Stimulated activated CD4-positive, alpha-beta T cell treated with anti-CD3 and anti-CD28 coated beads, TNF-alpha, amount 100 ng/mL, for 24 hours (primary cell): ENCODE data around the gene MMADHC.
"Not testable (repeated sequence)": the region's sequence is repeated elsewhere in the genome, so short reads cannot be mapped to it uniquely, and the experiment has no call there.

Experiments
- DNase-seq, 3 experiments: peaks; one replicate each; pipeline ENCODE4 v3.0.0-alpha.2; 2020; ENCODE audit warnings: low read depth in 3 of 3

MMADHC gene

DNA sequence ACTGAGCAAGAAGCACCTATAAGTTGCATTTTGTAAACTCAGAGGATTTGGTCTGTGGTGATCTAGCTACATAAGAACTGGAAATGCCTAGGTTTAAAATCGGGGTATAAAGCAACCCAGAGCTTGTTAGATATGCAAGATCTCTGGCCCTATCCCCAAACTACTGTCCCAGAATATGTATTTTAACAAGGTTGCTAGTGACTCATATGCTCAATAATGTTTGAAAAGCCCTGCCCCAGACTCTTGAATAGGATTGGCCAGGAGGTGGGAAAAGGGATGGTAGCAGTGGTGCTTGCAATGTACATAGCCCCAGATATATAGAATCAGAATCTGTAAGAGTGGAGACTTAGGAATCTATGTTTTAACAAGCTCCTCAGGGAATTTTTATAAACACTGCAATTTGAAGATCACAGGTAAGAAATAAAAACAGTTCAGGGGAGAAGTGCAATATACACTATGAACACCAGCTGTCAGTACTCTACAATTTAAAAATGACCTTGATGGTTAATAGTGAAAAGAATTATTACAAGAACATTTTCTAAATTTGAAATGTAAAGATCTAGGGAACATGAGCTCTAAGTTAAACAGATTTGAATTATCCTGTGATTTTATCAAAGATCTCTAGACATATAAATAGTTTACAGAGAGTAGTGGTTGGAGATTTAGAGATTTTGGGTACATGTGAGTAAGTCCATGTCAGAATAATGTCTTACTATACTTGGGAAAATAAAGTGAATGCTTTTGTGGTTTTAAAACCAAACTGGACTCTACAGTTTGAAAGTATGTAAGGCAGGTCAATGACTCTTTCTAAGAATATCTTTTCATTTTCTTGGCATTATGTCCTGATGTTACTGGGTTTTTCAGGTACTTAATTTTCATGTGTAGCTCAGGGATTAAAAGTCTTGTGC is 7.7 kb upstream of the MMADHC start:
- DNase-seq, result no peak

DNA sequence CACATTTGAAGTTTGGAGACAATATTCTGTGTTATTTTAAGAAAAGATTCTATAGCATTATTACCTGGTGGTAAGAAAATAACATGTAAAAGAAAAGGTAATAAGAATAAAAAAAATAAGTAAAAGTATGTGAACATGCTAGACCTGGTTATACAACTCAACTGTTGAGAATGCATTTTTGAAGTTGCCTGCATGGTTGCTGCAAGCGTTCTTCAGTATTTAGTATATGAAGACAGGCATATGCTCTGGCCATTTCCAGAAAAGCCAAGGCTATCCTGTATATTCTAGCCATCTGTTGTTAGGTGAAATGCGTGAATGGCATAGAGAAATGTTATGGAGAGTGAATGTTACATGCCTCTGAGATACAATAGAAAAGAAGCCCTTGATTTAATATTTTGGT is 6.8 kb upstream of the MMADHC start:
- DNase-seq, result no peak

DNA sequence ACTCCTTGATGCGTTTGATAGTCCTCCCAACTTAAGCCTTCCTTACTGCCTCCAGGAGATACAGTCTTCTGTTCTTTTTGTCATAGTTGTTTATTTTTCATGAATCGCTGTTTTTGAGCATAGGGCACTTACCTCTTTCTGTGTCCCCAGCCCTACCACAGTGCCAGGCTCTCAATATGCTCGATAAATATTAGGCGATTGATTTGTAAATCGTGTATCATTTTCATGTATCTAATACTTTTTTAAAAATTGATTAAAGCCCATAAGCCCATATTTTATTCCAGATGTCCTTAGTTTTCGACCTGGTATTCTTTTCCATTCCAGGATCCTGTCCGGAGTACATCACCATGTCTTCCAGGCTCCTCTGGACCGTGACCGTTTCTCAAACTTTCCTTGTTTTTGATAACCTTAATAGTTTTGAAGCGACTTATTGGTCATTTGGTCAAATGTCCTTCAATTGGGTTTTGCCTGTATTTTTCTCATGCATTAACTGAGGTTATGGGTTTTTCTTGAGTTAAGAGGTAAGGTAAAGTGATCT is 444 bp upstream of the MMADHC start:
- DNase-seq, result no peak

DNA sequence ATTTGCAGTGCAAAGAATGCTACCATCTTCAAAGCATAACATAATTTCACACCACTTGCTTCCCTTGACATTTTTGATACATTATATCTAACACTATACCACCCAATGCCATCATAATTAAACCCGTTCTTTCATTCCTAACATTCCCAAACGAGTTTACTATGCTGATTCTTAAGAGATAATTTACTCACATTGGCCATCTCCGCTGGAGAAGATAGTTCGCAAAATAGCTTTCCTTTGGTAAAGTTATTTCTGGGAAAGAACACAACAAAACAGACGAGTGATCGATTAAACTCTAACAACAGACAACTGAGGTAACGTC is 716 bp downstream of the MMADHC start:
- DNase-seq, result no peak

DNA sequence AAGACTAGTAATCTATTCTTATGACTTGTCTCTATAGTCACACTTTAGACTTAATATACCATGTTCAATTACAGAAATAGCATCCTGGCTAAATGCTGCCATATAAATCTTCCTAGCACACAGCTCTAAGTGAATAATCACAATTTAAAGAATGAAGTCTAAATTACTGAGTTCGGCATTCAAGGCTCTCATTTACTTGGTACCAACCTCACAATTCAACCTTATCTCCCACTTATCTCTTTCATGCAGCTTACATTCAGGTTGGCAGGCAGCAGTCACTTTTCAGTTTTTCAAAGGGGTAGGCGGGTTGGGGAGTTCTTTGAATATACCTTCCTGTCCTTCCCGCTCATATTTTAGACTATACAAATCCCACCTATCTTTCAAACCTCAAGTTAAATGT is 1.5 kb downstream of the MMADHC start:
- no peak for DNase-seq

DNA sequence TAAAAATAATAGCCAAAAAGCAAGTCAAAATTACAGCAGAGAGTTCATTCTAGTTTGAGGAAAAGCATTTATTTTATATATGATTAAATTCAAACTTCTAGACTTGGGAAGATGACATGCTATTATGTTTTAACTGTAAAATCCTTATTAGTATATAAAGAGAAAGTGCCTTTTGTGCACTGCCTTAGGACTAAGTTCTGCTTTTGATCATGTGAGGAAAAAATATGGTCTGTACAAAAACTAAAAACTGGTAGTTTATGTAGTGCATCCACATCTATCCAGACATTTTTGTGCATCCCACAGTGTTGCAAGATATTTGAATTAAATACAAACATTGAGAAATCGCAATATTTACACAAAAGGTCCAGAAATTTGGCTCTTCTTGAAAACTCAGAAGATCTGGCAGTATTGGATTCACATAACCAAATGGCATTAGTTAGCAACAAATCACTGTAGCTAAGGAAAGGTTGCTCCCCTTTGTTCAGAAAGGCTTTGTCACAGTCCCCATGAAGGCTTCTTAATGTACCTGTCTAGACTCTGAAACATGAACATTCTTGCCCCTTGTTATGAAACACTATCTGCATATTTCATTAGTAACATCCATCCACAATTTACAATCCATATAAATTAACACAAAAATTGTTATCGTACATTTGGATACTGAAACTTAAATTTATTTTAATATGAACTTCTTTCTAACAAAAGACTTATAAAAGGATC is 2.2 kb downstream of the MMADHC start:
- no peak for DNase-seq

DNA sequence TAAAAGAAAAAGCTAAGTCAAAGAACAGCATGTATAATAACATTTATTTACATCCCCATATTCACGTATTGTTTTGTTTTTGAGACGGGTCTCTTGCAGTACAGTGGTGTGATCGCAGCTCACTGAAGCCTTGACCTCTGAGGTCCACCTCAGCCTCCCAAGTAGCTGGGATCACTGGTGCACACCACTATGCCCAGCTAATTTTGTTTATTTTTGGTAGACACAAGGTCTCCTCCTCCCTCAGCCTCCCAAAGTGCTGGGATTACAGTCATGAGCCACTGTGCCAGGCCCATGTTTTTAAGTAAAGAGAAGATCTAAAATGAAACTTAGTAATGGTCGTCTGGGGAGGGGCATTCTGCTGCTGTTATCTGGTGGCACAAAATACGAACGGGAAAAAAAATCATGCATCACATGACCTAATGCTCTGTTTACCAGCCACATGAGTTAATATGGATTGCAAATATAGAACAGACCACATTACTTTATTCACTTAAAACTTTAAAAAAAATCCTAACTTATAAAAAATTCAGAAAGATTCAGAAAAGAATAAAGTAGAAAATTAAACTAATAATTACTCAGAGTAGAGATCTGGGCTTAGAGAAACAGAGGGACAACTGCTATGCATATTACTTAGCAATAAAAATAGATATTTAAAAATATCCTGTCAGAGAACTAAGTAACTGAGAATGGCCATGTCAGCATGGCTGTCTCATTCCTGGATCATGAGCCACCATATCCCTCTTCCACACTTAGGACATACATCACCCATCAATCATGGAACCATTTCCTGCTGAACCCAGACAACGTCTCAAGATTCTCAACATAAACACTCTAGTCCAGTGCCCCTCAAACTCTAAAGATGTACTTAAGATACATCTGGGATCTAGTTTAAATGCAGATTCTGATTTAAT is 7.3 kb downstream of the MMADHC start:
- DNase-seq, result no peak

DNA sequence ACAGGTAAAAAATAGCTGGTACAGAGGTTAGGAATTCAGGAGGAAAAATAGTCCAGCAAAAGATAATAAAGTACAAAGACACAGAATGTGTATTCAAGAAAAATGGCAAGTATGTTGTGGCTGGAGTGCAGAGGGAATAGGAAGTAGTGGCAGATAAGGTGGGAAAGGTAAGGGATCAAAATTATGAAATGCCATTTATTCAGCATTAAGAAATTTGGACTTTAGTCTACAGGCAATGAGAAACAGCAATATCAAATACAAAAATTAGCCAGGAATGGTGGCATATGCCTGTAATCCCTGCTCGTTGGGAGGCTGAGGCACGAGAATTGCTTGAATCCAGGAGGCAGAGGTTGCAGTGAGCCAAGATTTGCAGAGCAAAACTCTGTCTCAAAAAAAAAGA is 10.3 kb downstream of the MMADHC start:
- DNase-seq, result no peak

DNA sequence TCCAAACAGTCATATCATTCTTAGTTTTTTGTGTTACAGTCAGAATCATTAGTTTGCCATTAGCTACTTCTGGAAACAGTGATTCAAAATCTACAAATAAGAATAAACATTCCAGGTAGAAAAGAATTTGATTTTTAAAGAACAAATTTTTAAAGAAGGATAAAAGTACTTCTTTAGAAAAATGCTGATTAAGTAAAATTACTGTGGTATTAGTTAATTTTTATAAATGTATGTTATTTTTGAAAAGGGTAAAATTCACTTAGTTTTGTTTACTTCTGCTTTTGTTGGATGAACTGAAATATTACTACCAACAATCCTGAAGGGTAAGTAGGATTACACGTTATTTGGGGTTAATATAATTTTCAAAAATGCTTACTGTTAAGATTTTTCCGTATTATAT is 11.8 kb downstream of the MMADHC start:
- DNase-seq, result no peak

DNA sequence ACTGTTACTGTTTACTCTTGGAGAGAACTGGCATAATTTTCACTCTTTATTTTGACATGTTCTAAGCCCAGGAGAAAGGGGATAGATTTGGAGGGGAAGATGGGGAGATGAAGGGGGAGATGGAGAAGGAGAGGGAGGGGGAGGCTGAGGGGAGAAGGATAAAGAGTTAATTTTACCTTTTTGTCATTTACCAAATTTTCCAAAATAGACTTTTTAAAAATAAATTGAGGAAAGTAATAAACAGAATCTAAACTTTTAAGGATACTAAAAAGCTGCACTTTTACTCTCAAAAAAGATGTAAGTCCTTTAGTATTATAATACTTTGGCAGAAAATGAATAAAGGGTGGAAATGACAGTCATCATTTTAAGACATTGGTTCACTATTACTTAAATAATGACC is 12.3 kb downstream of the MMADHC start:
- DNase-seq, result no peak

DNA sequence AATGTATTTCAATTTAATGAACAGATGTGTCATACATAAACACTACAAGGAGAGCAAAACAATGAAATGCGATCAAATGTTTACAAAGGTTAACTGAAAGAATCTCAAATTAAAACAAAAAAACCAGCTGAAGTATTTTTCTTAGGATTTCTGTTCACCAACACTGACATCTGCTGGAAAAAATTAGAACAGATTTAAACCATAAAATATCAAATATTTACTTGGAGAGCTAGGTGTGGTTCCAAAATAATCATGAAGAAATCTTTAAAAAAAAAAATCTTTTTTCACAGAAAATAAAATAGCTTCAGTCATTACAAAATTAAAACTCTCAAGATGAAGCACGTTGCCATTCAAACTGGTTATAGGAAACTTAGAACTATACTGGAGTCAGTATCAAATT is 13.8 kb downstream of the MMADHC start:
- no peak for DNase-seq

DNA sequence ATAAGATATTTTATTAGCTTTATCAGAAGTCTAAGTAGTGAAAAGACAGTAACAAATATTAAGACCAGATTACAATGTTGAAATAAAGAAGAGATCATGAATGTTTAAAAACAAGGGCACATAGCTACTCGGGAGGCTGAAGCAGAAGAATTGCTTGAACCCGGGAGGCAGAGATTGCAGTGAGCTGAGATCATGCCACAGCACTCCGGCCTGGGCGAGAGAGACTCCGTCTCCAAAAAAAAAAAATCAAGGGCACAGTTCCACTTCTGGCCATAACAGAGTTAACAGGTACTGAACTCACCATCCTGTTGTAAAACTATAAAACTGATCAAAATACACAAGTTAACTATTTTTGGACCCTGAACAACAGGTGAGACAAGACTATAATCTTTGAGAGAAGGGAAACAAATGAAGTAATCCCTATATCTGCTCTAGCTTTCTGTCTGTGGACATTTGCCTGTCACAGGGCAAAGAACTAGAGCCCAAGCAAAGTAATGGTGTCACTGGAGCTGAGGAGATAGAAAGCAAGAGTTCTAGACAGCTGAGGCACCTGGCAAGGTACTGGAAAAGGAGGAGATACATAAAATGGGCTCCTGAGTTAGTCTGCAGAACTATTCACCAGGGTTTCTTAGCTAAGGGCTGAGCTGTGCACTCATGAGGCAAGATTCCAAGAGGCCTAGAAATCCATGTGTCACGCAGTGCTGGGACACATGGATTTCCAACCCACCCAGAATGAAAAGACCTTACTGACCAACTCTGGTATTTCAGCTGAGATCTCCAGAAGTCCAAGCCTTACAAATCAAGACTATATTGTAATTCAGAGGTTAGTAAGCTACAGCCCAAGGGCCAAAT is 15.2 kb downstream of the MMADHC start:
- no peak for DNase-seq

DNA sequence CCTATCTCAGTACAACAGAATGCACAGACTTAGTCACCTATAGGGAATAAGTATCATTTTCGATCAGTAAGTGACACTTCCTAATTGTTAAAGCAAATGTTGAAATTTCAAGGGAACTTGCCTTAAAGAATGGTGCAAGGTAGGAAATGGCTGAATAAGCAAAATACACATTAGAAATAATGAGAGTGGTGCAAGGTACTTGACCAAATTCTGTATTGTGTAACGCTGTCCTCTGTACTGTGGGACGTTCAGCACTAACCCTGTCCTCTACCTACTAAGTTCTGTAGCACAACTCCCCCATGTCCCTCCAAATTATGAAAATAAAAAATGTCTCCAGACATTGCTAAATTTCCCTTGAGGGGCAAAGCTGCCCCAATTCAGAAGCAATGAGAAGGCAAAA is 19.4 kb downstream of the MMADHC start:
- DNase-seq, result no peak

DNA sequence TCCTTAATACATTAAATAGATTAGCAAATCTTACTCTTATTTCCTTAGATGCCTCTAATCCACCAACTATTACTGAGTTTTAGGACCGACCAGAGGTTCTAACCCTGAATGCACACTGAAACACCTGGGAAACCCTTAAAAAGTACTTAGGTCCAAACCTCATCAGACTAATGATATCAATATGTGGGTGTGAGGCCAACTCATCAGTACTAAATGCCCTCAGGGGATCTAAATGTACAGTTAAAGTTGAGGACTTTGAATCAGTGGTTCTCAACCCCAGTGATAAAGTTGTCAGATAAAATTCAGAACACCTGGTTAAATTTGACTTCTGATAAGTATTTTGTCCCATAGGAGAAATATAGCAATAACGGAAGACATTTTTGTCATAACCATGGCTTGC is 20.9 kb downstream of the MMADHC start:
- DNase-seq, result no peak

DNA sequence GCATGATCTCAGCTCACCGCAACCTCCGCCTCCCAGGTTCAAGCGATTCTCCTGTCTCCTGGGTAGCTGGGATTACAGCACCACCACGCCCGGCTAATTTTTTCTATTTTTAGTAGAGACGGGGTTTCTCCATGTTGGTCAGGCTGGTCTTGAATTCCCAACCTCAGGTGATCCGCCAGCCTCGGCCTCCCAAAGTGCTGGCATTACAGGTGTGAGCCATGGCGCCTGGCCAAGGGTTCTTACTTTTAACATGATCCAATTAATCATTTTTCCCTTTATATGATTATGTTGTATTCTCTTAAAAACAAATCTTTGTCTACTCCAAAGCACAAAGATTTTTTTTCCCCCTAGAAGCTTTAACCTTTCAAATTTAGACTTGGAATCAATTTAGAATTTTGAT is 21.9 kb downstream of the MMADHC start:
- not testable (repeated sequence) for DNase-seq

DNA sequence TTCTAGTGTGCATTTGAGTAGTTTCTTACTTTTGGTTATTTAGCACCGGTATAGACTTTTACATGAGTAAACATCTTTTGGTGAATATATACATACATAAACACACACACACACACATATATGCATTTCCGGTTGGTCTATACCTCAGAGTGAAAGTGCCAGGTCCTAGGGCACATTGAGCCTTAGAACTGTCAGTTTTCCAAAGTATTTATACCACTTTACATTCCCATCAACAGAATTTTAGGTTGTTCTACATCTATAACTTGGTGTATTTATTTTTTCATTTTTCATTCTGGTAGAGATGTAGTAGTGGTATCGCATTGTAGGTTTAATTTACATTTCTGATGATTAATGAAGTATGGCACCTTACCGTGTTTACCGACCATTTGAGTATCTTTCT is 22.6 kb downstream of the MMADHC start:
- DNase-seq, result no peak

DNA sequence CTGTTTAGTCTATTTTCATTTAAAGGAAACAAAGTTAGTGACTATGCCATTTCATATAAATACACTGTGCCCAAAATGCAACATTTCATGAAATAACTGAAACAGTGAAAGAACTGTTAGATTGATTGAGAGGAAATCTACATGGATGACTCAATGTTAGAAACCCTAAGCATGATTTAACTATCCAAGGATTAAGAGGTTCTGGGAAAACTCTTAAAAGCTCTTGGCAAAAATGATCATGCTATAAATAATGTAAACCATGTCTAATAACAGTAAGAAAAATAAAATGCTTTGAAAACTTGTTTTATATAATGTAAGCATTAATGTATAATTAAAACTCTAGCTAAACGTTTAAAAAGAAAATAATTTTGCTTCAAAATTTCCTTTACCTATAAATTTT is 23.5 kb downstream of the MMADHC start:
- no peak for DNase-seq

DNA sequence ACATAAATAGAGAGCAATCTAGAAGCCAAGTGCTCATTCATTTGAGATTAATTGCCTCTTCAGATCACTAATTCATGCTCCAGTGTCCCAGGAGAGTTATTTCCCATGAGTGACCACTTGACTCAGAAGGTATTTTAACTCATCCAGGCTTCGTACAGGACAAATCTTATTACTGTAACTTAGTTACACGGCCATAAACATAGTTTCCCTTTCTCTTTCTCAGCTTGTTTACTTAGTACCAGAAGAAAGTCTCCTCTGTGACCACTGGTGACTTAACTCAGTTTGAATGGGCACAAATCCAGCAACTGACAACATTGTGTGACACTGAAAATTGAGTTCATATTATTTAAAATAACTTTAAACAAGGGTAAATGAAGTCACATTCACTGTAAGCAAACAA is 25.3 kb downstream of the MMADHC start:
- DNase-seq, result no peak

DNA sequence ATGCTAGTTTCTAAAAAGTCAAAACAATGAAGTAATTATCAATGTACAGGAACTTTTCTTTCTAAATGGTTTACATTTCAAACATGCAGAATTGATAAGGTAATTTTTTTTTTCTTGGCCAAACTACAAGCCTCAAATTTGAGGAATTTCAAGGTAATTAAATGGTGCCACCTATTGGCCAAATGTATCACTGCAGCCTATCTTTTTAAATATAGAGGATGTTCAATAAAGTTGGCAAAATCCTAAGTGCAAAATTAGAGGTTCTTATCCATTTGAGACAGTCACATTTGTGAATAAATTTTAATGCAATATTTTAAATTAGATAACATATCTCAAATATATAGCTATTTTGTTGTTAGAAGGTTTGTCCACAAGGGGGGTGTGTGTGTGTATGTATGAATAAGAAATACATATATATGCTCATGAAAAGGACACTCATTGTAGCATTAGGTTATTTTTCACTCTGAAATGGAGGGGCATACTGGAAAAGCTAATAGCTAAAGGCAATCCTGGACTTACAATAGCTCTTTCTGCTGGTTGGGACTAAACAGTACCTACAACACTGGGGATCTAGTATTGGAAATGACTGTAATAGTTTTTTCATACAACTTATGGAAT is 26.2 kb downstream of the MMADHC start:
- peak in 1 of 3 experiments; percentile 11 for DNase-seq

DNA sequence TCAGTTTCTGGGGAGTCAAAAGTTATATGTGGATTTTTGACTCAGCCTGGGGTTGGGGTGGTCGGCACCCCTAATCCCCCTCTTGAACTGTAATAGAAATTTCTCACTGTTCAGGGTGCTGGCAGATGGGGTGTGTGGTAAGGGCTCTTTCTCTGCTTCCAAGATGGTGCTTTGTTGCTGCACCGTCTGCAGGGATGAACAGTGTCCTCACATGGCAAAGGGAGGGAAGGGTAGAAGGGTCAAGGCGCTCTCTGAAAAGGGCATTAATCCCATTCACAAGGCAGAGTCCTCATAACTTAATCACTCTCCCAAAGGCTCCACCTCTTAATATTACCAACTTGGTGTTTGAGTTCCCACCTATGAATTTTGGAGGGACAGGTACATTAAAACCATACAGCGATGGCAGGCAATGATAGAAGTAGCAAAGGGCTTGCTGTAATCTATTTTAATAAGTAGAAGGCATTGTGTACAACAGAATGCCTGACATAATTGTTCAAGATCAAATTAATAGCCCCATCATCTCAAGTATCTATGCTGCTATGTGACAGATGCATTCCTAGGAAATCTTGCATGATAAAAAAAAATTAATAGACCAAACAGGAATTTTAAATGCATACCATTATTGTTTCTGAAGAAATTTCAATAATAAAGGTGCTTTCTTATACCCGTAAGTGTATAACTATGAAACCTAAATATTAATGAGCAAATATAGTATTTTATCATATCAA is 28.1 kb downstream of the MMADHC start:
- no peak for DNase-seq
